ENCODE results near the gene CEP128. TPM values are rescaled to one million over a fixed set of nuclear protein-coding genes. Genes with fewer than 3 reads are reported as not detected.

The CEP128 gene
- total and polyA plus RNA-seq, 9 donors = 2.9 to 4.9 (median 4.0) TPM

GRCh38 chr14:80483331-80483730 is 458.2 kb downstream of the CEP128 start:
- H3K4me3 ChIP-seq (ENCODE audit: low read length) = no peak overlapping the region
- no peak for DNase-seq
- no peak overlapping the region for H3K27ac ChIP-seq (ENCODE audit: low read length)
- no CpG with 5 or more reads among the region's 2 CpGs for WGBS (ENCODE audit: insufficient coverage)
- no peaks in the 10 kb centered on the region for H3K9me3 ChIP-seq (replicated peaks; ENCODE audit: control insufficient read depth, low read depth, low read length)
- H3K27me3 ChIP-seq (ENCODE audit: control insufficient read depth, insufficient read depth, low read length) = no peaks in the 10 kb centered on the region
- no peaks in the 10 kb centered on the region for H3K36me3 ChIP-seq (ENCODE audit: control insufficient read depth, insufficient read depth, low read length)
- no peaks in the 10 kb centered on the region for H3K4me1 ChIP-seq (ENCODE audit: control insufficient read depth, insufficient read depth, low read length)

DNA sequence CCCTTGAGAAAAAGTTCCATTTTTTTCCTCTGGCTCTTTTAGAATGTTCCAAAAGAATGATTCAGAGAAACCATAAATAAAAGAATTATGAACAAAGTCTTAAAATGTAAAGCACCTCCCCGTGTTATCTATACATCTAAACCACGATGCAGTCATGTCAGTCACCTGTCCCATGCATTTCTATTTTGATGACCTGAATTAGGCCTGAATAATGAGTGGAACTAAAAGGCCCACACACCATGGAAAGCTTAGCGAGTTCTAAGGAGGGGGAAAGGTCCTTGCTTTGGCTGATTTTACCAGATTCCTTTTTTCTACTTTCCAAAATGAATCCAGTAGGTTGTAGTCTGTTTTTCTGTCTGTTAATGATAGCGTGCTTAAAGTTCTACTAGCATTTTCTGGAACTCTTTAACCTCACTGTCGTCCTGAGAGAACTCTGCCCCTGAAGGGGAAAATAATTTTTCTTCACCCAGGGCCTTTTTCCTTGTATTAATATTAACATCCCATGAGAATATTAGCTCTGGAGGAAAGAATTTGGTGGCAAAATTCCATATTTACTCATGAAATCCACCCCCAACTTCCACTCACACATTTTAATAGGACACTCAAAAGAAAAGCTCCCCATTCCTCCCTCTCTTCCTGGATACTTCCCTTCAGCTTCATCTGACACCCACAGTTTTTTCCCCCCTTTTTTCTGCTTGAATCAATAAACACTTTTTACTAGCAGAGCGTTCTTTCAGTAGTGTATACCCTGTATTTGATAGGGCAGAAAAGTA is 464.0 kb downstream of the CEP128 start:
- Histone ChIP-seq H3K9me3 (replicated peaks; ENCODE audit: control insufficient read depth, low read depth, low read length) (peaks cover 8% of the 10 kb centered on the region), H3K4me1 (ENCODE audit: control insufficient read depth, insufficient read depth, low read length) (no peaks in the 10 kb centered on the region), H3K27ac (ENCODE audit: low read length) (no peak overlapping the region), H3K36me3 (ENCODE audit: control insufficient read depth, insufficient read depth, low read length) (peaks cover 2% of the 10 kb centered on the region), H3K27me3 (ENCODE audit: control insufficient read depth, insufficient read depth, low read length) (no peaks in the 10 kb centered on the region), H3K4me3 (ENCODE audit: low read length) (no peak overlapping the region)
- no peak for DNase-seq
- WGBS (ENCODE audit: insufficient coverage) = no CpG with 5 or more reads among the region's 6 CpGs

GRCh38 chr14:80475074-80475473 is 466.5 kb downstream of the CEP128 start:
- Histone ChIP-seq H3K36me3 (ENCODE audit: control insufficient read depth, insufficient read depth, low read length) (peaks cover 2% of the 10 kb centered on the region), H3K27me3 (ENCODE audit: control insufficient read depth, insufficient read depth, low read length) (no peaks in the 10 kb centered on the region), H3K4me3 (ENCODE audit: low read length) (no peak overlapping the region), H3K27ac (ENCODE audit: low read length) (no peak overlapping the region), H3K9me3 (replicated peaks; ENCODE audit: control insufficient read depth, low read depth, low read length) (peaks cover 14% of the 10 kb centered on the region), H3K4me1 (ENCODE audit: control insufficient read depth, insufficient read depth, low read length) (no peaks in the 10 kb centered on the region)
- DNase-seq = no peak
- WGBS (ENCODE audit: insufficient coverage) = 80% methylated on average over 1 of the region's 4 CpGs

DNA sequence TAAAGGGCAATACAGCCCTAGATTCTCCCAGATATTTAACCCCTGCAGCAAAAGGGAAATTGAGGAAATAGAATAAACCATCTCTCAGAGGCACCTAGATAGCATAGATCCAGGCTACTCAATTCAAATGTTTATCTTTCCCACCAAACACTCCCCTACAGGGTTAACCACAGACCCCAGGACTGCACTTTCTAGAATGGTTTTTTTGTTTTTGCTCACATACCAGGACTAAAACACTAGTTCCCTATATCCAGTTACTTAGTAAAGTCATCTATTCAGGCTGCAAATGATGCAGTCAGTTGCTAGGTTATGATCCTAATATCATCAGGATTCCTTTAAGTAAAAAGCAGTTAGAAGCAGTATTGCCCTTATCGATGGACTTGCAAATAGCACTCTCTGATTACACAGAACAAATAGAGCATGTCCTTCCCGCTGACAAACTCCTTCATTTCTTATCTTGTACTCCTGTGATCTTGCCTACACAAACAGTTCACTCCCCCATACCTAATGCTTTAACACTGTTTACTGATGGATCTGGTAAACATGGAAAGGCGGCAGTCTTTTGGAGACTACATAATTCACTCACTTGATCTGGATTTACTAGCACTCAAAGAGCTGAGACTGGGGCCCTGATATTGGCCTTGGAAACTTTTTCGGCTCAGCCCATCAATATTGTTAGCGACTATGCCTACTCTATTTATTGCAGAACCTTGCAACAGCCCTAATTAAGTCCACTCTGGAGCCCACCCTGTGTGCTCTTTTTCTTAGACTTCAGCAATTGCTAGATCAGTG is 473.0 kb downstream of the CEP128 start:
- H3K4me3 ChIP-seq (ENCODE audit: low read length) = no peak overlapping the region

DNA sequence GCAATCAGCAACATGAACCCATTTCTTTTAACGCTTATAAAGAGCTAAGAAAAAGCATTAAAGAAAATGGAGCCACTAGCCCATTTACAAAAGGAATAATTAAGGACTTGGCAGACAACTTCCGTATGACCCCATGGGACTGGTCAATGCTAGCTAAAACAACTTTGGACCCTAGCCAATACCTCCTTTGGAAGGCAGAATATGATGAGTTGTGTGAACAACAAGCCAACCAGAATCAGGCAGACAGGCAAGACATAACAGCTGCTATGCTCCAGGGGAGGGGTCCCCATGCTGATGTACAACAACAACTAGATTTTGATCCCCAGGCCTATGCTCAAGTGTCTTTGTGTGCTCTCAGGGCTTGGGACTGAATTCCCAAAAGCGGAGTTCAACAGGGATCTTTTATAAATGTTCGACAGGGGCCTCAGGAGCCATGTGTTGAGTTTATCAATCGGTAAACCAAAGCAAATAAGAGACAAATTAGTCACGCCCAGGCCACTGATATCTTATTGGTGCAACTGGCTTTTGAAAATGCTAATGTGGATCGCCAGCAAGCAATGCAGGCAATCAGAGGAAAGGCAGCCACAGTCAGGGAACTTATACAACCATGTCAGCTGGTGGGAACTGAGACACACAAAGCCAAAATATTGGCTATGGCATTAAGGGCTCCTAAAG is 475.9 kb downstream of the CEP128 start:
- Histone ChIP-seq H3K4me1 (ENCODE audit: control insufficient read depth, insufficient read depth, low read length) (no peaks in the 10 kb centered on the region), H3K9me3 (replicated peaks; ENCODE audit: control insufficient read depth, low read depth, low read length) (no peaks in the 10 kb centered on the region), H3K36me3 (ENCODE audit: control insufficient read depth, insufficient read depth, low read length) (no peaks in the 10 kb centered on the region), H3K4me3 (ENCODE audit: low read length) (no peak overlapping the region), H3K27me3 (ENCODE audit: control insufficient read depth, insufficient read depth, low read length) (no peaks in the 10 kb centered on the region), H3K27ac (ENCODE audit: low read length) (no peak overlapping the region)
- peak; percentile 29 for DNase-seq
- WGBS (ENCODE audit: insufficient coverage) = 82% methylated on average over 5 of the region's 7 CpGs

More for the DNA sequence above, 473.0 kb downstream of the CEP128 start:
- peaks cover 12% of the 10 kb centered on the region for H3K9me3 ChIP-seq (replicated peaks; ENCODE audit: control insufficient read depth, low read depth, low read length)
- DNase-seq = no peak
- H3K27me3 ChIP-seq (ENCODE audit: control insufficient read depth, insufficient read depth, low read length) = no peaks in the 10 kb centered on the region
- no peak overlapping the region for H3K27ac ChIP-seq (ENCODE audit: low read length)
- WGBS (ENCODE audit: insufficient coverage) = 67% methylated on average over 3 of the region's 5 CpGs
- no peaks in the 10 kb centered on the region for H3K4me1 ChIP-seq (ENCODE audit: control insufficient read depth, insufficient read depth, low read length)
- peaks cover 2% of the 10 kb centered on the region for H3K36me3 ChIP-seq (ENCODE audit: control insufficient read depth, insufficient read depth, low read length)

- no peak overlapping the region for H3K27ac ChIP-seq (ENCODE audit: low read length)
- no peak overlapping the region for H3K4me3 ChIP-seq (ENCODE audit: low read length)
- H3K4me1 ChIP-seq (ENCODE audit: control insufficient read depth, insufficient read depth, low read length) = no peaks in the 10 kb centered on the region
- no peak for DNase-seq
- no peaks in the 10 kb centered on the region for H3K36me3 ChIP-seq (ENCODE audit: control insufficient read depth, insufficient read depth, low read length)
- H3K27me3 ChIP-seq (ENCODE audit: control insufficient read depth, insufficient read depth, low read length) = no peaks in the 10 kb centered on the region
- WGBS (ENCODE audit: insufficient coverage) = 51% methylated on average over 10 of the region's 15 CpGs
- no peaks in the 10 kb centered on the region for H3K9me3 ChIP-seq (replicated peaks; ENCODE audit: control insufficient read depth, low read depth, low read length)
Observed at GRCh38 chr14:80464531-80465149, 476.9 kb downstream of the CEP128 start.

DNA sequence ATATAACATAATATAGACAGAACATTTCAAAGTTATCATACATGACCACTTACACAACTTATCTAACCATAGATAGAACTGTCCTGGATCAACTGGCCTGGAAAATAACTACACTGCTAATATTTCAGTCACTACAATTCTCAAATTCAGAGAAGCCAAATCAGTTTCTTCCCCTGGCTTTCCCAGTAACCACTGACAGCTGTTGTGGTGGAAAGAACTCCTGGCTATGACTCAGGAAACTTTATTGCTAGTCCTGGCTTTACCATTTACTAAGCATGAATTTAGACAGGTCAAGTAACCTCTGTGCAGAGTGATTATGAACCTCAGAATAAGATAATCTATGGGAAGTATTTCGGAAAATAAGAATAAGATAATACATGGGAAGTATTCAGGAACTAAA is 485.3 kb downstream of the CEP128 start:
- WGBS (ENCODE audit: insufficient coverage) = no CpG with 5 or more reads among the region's 1 CpG
- Histone ChIP-seq H3K4me1 (ENCODE audit: control insufficient read depth, insufficient read depth, low read length) (no peaks in the 10 kb centered on the region), H3K9me3 (replicated peaks; ENCODE audit: control insufficient read depth, low read depth, low read length) (no peaks in the 10 kb centered on the region), H3K36me3 (ENCODE audit: control insufficient read depth, insufficient read depth, low read length) (no peaks in the 10 kb centered on the region), H3K27ac (ENCODE audit: low read length) (no peak overlapping the region), H3K4me3 (ENCODE audit: low read length) (no peak overlapping the region), H3K27me3 (ENCODE audit: control insufficient read depth, insufficient read depth, low read length) (no peaks in the 10 kb centered on the region)
- DNase-seq = peak; percentile 62

GRCh38 chr14:80455031-80455430 is 486.5 kb downstream of the CEP128 start:
- peak overlapping the region; percentile 52 for H3K27ac ChIP-seq (ENCODE audit: low read length)
- no CpG with 5 or more reads among the region's 6 CpGs for WGBS (ENCODE audit: insufficient coverage)

GRCh38 chr14:80448267-80448666 is 493.3 kb downstream of the CEP128 start:
- no CpG with 5 or more reads among the region's 3 CpGs for WGBS (ENCODE audit: insufficient coverage)
- no peak for DNase-seq
- no peaks in the 10 kb centered on the region for H3K4me1 ChIP-seq (ENCODE audit: control insufficient read depth, insufficient read depth, low read length)
- no peak overlapping the region for H3K4me3 ChIP-seq (ENCODE audit: low read length)
- H3K27me3 ChIP-seq (ENCODE audit: control insufficient read depth, insufficient read depth, low read length) = no peaks in the 10 kb centered on the region
- H3K36me3 ChIP-seq (ENCODE audit: control insufficient read depth, insufficient read depth, low read length) = no peaks in the 10 kb centered on the region
- no peak overlapping the region for H3K27ac ChIP-seq (ENCODE audit: low read length)
- peaks cover 8% of the 10 kb centered on the region for H3K9me3 ChIP-seq (replicated peaks; ENCODE audit: control insufficient read depth, low read depth, low read length)

More at GRCh38 chr14:80455031-80455430, 486.5 kb downstream of the CEP128 start:
- peak; percentile 43 for DNase-seq
- Histone ChIP-seq H3K4me1 (ENCODE audit: control insufficient read depth, insufficient read depth, low read length) (no peaks in the 10 kb centered on the region), H3K4me3 (ENCODE audit: low read length) (peak overlapping the region; percentile 34), H3K27me3 (ENCODE audit: control insufficient read depth, insufficient read depth, low read length) (no peaks in the 10 kb centered on the region), H3K36me3 (ENCODE audit: control insufficient read depth, insufficient read depth, low read length) (no peaks in the 10 kb centered on the region), H3K9me3 (replicated peaks; ENCODE audit: control insufficient read depth, low read depth, low read length) (peaks cover 8% of the 10 kb centered on the region)

- H3K4me3 ChIP-seq (ENCODE audit: low read length) = no peak overlapping the region
- no peaks in the 10 kb centered on the region for H3K27me3 ChIP-seq (ENCODE audit: control insufficient read depth, insufficient read depth, low read length)
- peaks cover 8% of the 10 kb centered on the region for H3K9me3 ChIP-seq (replicated peaks; ENCODE audit: control insufficient read depth, low read depth, low read length)
- no peak for DNase-seq
- no peak overlapping the region for H3K27ac ChIP-seq (ENCODE audit: low read length)
- H3K36me3 ChIP-seq (ENCODE audit: control insufficient read depth, insufficient read depth, low read length) = no peaks in the 10 kb centered on the region
- H3K4me1 ChIP-seq (ENCODE audit: control insufficient read depth, insufficient read depth, low read length) = no peaks in the 10 kb centered on the region
Observed at GRCh38 chr14:80447392-80447791, 494.1 kb downstream of the CEP128 start.
